Gastrocnemius medialis (tissue), 4 donors: Measurements from ENCODE around the gene LSM14A.

Experiments used
- CTCF ChIP-seq, 5 experiments: fragments of 450-650 bp in 3 of 5; fragments of 200-600 bp in 2 of 5; sonication (generic) in 2 of 5; IDR thresholded peaks in 4 of 5; conservative IDR thresholded peaks in 1 of 5; 1 replicate in 4 of 5; 2 replicates in 1 of 5; pipeline ENCODE4 v1.5.1; 2016 to 2019; ENCODE audit warnings: antibody characterized with exemption in 5 of 5, mild to moderate bottlenecking in 3 of 5, moderate library complexity in 3 of 5
- POLR2A ChIP-seq, 2 donors: fragments of 450-650 bp; IDR thresholded peaks; one replicate each; pipeline ENCODE4 v1.6.1; 2017; ENCODE audit warnings: antibody characterized with exemption in 2 of 2, mild to moderate bottlenecking in 2 of 2, moderate library complexity in 2 of 2

- TF ChIP-seq CTCF (IDR thresholded peaks at IDR 0.05 in 4 of 5, conservative IDR thresholded peaks at IDR 0.05 in 1 of 5) (no peak), POLR2A (IDR thresholded peaks at IDR 0.05) (no peak)
Observed at GRCh38 chr19:34224996-34225658, 52.8 kb downstream of the LSM14A start.
